HG03139 (cell line): ENCODE results near the gene FRMD4B.

Experiments
- ATAC-seq: cut with Tn5 transposase; IDR thresholded peaks from one replicate; pipeline ENCODE4 v1.9.1; 2021; ENCODE audit not compliant: unreplicated experiment

Gene FRMD4B

DNA sequence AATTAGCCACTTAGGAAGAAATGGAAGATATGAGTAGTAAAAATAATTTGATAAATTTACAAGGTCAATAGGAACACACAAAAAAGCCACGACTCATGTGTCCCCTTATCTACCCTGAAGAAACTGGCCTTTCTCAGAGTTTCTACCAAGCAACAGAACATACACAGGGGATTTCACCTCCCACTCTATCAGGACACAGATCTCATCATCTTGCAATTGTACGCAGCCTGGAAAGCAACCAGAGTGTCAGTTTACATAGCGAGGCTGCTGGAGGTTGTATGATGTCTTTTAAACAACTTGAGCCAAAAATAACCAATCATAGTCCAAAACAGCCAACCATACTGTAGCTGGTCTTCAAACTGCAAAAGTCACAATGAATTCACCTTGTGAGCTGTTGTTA is 243.8 kb downstream of the FRMD4B start:
- no peak for ATAC-seq

GRCh38 chr3:69141313-69141712 is 244.6 kb downstream of the FRMD4B start:
- no peak for ATAC-seq

- no peak for ATAC-seq
Measured at GRCh38 chr3:69137412-69137811, 248.5 kb downstream of the FRMD4B start.

DNA sequence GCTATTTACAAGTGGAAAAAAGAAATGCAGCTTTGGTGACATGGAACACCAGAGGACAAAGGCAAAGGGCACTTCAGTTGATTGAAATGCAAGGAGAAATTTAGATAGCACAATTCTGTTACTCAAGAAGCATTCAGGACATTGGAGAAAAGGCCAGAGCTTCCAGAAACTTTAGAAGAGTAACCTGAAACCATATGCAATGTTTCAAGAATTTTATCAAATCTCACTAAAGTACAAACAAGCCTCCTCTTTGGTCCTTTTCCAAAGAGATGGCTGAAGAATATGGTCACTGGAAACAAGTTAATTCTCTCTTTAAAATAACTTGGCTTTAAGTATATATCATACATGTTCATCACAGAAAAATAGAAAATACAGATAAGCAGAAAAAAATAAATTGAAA is 248.9 kb downstream of the FRMD4B start:
- ATAC-seq: no peak

DNA sequence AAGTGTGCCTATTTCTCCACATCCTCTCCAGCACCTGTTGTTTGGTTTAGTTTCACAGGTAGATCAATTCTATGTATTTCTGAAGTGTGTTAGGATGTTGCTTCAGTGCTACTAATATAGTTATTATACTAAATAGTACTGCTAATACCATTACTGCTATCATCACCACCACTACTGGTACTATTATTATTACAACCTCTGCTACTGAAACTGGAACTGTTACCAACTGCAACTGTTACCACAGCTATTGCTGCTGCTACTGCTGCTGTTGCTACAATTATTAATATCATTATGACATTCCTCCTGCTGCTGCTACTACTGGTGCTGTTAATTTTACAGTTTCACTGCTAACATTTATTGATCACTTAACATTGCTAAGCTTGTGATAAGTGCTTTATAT is 255.2 kb downstream of the FRMD4B start:
- ATAC-seq: no peak

- ATAC-seq: no peak
Measured at GRCh38 chr3:69129531-69129930, 256.4 kb downstream of the FRMD4B start.

DNA sequence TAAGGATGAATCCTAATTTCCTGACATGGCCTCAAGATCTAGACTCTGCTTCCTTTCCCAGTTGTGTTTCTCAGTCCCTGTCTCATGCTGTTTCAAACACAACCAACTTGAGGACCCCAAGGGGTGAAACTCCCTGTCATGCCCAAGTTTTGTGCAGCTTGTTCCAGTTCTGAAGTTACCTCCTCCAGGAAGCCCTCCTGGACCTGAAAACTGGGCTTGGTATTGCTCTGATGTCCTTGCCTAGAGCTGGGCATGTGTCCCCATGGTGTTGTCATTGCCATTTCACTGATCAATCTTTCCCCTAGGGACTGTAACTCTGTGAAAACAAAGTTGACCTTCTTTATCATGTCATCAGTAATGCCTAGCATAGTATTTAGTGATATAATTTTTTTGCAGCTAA is 257.4 kb downstream of the FRMD4B start:
- ATAC-seq: no peak

DNA sequence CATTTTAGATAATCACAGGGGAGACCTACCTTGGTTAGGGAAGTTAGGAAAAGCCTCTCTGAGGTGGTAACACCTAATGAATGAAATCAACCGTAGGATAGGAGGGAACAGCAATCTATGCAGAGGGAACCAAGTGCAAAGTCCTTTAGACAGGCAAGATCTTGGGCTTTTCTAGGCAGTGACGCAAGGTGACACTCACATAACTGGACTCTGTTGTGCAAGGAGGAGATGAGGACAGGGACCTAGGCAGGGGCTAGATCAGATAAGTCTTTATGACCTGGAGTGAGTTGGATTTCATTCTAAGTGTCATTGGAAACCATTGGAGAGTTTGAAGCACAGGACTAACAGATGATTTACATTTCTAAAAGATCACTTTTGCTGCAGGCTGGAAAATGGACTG is 258.9 kb downstream of the FRMD4B start:
- ATAC-seq: no peak

- ATAC-seq: no peak
Measured at GRCh38 chr3:69126216-69126615, 259.7 kb downstream of the FRMD4B start.

GRCh38 chr3:69122403-69122802 is 263.5 kb downstream of the FRMD4B start, which contains the start of gene LMOD3:
LMOD3 (minus strand) TSS chr3:69122595; CDS start chr3:69122386, 209 bp downstream.
- no peak for ATAC-seq

GRCh38 chr3:69121950-69122349 is 263.9 kb downstream of the FRMD4B start:
- ATAC-seq: no peak

GRCh38 chr3:69121513-69121912 is 264.4 kb downstream of the FRMD4B start:
- no peak for ATAC-seq

GRCh38 chr3:69120879-69121464 is 264.9 kb downstream of the FRMD4B start:
- peak; percentile 76 for ATAC-seq
